Stimulated activated CD4-positive, alpha-beta T cell treated with anti-CD3 and anti-CD28 coated beads, TNF-alpha, amount 100 ng/mL, for 48 hours (primary cell): ENCODE results near the gene ULBP3.
"Not testable (repeated sequence)": the region's sequence is repeated elsewhere in the genome, so short reads cannot be mapped to it uniquely, and the experiment has no call there.

ENCODE experiments used
- DNase-seq, 3 donors: peaks; one replicate each; pipeline ENCODE4 v3.0.0-alpha.2; 2020; ENCODE audit warnings: low read depth in 3 of 3

The ULBP3 gene

DNA sequence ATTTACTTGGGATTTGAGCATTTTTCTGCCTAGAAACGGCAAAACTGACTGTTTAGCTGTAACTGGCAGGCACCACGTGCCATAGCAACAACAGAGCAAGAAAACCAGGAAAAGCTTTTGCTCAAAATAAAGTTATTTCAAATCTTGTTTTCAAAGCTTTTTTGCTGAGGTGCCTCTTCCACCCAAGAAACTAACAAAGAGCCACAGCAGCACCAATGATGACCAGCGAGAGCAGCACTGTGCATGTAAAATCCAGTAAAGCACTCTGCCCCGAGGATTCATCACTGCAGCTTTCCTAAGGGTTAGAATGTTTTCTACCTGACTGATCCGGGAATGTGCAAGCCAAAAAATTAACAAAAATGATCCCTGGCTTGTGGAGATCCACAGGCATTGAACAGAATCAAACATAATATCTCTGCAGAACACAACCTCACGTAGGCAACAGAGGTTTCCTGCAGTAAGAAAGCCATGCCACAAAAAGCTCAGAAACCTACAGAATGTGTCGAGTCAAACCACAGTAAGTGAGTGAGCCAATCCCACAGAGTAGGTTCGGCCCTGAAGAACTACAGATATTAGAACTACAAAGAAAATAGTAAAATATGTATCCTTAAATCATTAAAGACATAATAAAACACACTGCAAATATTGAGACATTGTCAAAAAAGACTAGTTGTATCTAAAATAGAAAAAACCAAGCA is 7.4 kb upstream of the ULBP3 start:
- no peak for DNase-seq

DNA sequence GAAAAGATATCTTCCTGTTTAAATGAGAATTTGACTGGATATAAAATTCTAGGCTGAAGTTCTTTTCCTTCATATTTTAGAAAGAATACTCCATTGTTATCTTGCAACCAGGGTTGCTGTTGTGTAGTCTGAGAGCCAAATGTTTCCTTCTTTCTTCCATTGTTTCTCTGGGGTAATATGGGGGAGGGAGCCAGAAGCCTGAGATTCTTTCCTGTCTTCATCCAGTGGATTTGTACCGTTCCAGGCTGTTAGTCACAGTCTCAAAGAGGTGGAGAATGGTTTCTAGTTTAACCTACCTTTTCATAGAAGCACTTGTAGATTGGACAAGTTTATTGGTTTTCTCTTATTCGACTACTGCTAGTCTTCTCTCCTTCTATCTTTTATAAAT is 6.1 kb upstream of the ULBP3 start:
- DNase-seq = no peak

DNA sequence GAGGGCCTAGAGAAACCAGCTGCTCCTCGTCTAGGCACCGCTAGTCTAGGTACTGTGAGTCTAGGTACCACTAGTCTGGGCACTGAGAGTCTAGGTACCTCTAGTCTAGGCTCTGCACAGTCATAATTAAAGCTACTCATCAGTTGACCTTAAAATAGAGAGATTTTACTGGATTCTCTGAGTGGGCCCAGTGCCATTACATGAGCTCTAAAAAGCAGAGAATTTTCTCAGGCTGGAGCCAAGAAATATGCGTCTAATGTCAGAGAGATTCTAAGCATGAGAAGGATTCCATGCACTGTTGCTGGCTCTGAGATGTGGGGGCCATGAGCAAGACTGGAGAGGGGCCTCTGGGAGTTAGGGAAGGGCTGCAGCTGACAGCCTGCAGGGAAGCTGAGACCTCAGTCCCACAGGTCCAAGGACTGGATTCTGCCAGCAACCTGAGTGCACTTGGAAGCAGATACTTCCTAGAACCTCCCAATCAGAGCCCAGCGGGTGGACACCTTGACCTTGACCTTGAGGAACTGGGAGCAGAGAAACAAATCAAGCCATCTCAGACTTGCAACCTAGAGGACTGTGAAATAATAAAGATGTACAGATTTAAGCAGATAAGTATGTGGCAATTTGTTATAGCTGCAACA is 5.6 kb upstream of the ULBP3 start:
- DNase-seq = not testable (repeated sequence)

DNA sequence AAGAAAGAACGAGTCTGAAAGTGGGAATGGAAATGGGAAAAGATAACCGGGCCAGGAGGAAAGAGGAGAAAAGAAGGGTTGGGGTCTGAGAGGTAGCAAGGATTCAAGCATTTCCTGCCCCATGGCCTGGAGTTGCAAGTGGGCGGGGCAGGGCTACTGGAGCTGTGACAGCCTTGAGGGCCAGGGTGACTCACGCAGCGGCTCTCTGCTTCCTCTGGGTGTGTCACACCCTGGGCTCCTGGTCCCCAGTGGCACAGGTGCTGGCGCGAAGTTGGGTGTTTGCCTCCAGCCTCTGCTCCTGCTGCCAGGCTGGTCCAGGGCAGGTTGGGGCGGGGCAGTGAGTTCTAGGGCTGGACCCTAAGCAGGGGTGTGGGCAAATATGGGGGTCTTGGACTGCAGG is 3.3 kb upstream of the ULBP3 start:
- no peak for DNase-seq

DNA sequence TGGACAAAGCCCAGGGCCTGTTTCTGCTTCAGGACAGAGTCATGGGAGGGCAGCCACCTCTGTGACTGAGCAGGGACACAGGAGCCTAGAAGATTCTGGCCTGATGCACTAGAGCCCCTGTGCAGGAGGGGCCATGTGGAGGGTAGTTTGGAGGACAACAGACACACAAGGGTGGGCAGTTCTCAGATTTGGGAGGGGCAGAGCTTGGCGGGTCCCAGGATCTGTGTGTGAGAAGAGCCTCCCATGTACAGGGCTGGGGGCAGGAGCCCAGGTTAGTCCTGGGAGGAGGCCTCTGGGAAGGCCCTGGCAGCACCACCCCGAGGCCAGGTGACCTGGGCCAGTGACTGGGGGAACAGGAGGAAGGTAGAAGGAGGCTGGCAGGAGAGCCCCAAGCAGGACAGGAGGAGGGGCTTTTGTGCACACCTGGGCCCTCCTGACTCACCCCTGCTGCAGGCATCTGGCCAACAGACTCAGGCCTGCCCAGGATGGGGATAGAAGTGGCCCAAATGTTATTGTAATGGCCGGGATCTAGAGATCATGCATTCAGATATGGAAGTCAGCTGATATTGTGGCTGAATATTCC is 1.4 kb upstream of the ULBP3 start:
- no peak for DNase-seq

DNA sequence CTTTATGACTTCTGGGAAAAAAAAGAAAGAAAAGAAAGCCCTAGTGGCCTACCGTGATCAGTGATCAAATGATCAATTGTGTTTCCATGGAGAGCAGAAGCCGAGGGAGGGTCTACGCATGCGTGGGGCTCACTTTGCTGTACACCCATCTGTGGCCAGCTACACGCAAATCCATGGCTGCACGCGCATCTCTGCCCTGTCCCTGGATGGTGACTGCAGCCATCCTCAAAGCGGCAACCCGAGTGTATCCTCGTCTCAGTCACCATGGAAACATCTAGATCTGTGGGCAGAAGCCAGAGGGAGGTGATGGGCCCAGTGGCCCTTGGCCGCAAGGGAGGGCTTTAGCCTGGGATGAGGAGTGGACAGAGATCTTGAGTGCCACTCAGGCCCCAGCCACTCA is 785 bp upstream of the ULBP3 start:
- no peak for DNase-seq

DNA sequence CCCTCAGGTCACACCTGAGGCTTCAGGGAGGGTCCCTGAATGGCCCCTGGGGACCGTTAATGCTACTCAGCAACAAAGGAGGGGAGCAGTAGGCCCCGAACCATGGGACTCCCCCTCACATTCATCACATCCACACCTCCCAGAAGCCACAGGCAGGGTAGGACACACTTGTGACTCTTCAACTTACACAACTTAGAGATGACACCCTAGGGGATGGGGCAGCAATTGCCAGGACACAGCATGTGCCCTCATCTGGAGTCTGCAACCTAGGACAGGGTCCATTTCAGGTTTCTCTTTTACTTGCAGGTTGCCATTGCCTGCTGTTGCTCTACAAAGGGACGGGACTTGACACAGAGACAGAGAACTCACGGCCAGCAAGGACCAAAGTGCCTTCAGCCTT is 770 bp downstream of the ULBP3 start:
- DNase-seq = no peak

DNA sequence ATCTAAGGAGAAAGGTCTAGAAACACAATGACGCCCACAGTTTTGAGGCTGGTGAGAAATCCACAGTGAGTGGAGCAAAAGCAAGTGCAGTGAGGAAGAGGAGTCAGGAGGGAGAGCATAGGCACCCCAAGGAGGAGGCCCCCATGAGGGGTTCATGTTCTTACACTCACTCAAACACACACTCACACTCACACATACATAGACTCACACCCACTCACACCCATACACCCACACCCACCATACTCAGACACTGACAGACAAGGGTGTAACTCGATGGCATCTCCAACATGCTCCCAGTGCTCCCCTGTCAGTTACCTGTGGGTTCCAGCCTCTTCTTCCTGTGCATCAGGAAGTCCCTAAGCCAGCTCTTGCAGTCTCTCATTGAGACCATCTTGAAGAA is 3.8 kb downstream of the ULBP3 start:
- DNase-seq = no peak

DNA sequence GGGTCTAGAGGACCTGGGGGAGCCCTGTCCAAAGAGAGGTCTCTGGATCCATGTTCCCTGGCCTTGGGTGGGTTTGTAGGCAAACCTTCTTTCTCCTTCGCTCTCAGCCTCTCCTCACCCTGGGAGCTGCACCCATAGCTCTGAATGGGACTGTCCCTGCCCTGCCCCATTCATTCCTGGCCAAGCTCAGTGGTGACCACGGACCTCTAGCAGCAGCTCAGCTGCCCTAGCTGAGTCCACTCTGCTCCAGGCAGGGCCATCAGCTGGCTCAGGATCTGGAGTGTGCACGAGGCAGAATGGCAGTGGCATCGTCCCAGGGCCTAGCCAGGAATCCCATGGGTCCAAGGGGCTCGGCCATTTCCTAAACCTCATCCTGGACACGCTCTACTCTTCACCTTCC is 5.3 kb downstream of the ULBP3 start:
- DNase-seq = no peak

DNA sequence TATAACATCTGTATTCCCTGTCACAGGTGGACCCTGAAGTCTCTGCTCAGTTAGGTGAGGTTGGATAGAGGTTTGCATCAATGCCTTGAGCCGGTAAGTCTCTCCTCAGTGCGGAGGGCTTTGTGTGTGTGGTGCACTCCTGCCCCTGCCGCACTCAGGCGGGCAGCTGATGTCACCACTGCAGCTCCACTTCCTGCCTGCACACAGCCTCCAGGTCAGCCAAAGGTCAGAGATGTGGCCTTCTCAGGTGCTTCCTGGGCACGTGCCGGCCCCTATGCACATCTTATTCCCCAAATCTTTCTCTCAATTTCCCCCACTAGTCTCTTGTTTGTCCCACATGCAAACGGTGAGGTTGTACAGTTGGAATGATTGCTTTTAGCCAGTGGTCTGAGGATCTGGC is 8.9 kb downstream of the ULBP3 start:
- DNase-seq = not testable (repeated sequence)

DNA sequence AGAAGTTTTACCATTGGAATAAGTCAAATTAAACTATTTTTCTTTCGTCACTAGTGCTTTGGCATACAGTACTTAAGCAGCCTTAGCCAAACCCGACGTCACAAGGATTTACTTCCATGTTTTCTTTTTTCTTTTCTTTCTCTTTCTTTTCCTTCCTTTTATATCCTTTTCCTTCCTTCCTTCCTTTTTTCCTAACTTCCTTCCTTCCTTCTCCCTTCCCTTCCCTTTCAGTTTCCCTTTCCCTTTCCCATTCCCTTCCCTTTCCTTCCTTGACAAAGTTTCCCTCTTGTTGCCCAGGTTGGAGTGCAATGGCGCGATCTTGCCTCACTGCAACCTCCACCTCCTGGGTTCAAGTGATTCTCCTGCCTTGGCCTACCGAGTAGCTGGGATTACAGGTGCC is 9.9 kb downstream of the ULBP3 start:
- no peak for DNase-seq

DNA sequence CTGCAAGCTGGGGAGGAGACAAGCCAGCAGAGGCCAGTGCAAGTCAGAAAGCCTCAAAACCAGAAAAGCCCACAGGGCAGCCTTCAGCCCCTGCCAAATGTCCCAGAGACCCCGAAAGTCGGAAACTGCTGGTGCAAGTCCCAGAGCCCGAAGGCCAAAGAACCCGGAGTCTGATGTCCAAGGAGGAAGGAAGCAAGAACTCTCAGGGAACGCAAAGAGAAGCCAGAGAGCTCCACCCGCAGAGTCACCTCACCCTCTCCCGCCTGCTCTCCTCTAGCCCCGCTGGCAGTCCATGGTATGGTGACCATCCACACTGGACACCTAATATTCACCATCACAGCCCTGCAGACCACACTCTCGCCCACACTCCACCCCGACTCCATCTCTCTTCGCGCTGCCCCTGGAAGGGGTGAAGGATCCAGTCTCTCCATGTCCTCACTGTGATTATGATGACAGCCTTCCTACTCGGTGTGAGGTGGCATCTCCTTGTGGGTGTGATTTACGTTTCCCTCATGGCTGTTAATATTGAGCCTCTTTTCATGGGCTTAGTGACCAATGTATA is 10.6 kb downstream of the ULBP3 start:
- no peak for DNase-seq

DNA sequence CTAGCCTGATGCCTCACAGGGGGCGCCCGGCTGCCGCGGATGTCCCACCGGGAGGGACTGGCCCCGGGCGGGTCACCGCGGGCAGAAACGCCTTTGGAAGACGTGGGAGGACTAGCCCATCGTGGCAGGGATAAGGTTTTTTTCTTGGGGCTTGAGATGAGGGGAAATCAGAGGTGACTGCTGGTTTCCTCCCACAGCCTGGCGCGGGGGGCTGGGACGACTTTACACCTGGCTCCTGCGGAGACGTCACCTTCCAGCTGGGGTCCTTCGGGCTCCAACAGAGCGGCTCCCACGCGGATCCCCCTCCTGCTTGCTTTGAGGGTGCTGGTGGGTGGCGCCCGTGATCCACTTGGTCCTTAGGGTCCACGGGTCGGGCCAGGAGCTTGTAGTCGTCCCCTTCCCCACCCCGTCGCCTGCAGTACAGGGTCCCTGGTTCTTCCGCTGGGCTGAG is 11.4 kb downstream of the ULBP3 start:
- DNase-seq = no peak

DNA sequence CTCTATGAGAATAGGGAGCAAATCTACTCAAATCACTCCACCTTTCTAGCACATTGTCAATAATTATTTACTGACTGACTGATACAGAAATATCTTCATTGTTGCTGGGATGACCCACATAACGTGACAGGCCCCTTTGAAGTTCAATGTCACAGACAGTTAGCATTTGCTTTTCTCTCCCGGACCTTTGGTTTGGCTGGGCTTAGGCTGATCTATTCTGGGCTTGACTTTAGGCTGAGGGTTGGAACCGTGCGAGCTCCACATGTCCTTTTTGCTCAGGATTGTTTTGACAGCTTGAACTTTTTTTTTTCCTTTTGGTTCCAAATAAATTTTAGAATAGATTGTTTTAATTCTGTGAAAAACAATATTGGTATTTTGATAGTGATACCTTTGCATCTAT is 12.0 kb downstream of the ULBP3 start:
- DNase-seq = no peak

DNA sequence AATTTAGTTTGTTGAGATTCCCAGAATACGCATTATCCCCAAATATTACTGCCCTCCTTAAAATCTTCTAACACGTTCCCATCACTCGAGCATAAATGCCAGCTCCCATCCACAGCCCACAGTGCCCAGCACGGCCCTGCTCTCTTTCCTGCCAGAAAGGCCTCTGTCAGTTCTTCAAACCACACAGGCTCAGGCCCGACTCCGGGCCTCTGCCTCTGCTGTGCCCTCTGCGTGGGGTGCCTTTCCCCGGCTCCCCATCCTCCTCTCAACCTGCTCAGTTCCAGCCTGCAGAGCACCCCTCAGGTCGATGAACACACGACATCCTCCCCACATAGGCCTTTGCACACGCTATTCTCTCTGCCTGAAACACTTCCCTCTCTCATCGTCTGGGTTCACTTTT is 12.8 kb downstream of the ULBP3 start:
- DNase-seq = no peak

DNA sequence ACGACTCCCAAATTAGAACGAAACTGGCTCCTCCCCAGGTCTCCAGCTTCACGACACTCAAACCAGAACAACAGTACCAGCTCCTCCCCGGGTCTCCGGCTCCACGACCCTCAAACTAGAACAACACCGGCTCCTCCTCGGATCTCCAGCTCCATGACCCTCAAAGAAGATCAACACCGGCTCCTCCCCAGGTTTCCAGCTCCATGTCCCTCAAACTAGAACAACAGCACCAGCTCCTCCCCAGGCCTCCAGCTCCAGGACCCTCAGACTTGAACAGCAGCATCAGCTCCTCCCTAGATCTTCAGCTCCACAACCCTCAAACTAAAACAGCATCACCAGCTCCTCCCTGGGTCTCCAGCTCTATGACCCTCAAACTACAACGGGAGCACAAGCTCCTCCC is 13.8 kb downstream of the ULBP3 start:
- no peak for DNase-seq

DNA sequence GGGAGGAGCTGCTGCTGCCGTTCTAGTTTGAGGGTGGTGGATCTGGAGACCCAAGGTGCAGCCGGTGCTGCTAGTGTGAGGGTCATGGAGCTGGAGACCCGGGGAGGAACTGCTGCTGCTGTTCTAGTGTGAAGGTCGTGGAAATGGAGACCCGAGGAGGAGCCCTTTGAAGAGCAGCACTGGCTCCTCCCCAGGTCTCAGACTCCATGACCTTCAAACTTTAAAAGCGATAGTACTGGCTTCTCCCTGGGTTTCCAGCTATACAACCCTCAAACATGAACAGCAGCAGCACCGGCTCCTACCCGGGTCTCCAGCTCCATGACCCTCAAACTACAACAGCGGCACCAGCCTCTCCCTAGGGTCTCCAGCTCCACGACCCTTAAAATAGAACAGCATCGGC is 15.5 kb downstream of the ULBP3 start:
- DNase-seq = no peak

DNA sequence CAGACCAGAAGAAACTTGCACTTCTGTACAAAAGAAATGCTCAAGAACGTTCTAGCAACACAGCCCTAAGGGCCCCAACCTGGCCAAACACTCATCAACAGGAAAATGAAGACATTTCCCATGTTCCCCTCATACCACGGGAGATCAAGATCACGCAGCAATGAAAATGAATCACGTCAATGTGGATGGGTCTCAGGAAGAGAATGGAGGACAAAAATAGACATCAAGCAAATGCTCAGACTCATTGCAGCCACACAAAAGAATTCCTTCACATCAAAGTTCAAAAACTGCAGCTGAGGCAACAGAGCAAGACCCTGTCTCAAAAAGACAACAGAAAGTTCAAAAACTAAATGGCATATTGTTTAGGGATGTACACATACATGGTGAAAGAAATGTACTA is 18.1 kb downstream of the ULBP3 start:
- DNase-seq = no peak

DNA sequence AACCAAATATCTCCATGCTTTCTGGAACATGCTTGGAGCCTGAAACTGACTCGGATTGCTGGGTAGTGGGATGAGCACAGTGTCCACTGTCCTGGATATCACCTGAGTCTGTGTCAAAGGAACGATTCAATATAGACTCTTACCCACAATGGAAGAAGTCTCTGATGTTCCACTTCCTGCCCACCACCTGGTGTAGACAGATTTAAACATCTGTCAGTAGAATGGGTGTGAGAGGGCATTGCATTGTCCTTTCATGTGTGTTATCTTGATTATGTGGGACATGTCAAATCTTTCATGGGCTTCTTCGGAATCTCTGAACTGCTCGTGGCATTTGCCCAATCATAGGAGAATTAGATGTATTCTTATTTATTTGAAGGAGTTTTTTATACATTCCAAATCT is 20.8 kb downstream of the ULBP3 start:
- DNase-seq = no peak

DNA sequence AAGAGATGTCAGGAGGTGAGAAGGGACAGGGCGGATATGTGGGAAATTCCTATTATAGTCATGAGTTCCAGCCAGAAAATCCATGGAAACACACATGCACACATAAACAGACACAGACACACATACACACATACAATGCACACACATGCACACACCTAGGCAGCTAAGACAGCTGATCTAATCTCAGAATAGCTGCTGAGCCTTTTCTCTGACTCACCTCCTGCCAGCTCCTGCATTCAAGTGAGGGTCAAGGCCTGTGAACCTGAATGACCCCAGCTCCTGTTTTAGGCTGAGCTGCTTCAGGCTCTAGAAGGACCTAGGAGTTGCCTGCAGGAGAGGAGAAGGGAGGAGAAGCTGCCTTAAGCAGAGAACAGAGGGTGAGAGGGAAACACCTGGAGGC is 22.0 kb downstream of the ULBP3 start:
- DNase-seq = no peak

DNA sequence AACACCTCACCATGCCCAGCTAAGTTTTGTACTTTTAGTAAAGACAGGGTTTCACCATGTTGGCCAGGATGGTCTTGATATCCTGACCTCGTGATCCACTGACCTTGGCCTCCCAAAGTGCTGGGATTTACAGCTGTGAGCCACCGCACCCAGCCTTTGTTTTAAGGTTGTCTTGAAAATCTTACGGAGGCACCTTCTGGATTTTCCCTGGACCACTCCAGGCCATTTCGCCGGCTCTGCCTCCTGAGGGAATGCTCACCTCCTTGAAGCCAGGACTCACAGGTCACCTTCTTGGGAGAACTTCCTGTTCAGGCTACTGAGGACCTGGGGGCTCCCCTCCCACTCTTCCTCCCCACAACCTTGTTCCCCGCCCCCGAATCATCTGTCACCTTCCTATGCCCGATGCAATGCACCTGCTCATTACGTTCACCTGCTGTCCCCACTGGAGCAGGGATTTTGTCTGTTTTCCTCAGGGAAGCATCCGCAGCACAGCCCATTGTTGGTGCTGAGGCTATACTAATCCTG is 24.2 kb downstream of the ULBP3 start:
- no peak for DNase-seq

DNA sequence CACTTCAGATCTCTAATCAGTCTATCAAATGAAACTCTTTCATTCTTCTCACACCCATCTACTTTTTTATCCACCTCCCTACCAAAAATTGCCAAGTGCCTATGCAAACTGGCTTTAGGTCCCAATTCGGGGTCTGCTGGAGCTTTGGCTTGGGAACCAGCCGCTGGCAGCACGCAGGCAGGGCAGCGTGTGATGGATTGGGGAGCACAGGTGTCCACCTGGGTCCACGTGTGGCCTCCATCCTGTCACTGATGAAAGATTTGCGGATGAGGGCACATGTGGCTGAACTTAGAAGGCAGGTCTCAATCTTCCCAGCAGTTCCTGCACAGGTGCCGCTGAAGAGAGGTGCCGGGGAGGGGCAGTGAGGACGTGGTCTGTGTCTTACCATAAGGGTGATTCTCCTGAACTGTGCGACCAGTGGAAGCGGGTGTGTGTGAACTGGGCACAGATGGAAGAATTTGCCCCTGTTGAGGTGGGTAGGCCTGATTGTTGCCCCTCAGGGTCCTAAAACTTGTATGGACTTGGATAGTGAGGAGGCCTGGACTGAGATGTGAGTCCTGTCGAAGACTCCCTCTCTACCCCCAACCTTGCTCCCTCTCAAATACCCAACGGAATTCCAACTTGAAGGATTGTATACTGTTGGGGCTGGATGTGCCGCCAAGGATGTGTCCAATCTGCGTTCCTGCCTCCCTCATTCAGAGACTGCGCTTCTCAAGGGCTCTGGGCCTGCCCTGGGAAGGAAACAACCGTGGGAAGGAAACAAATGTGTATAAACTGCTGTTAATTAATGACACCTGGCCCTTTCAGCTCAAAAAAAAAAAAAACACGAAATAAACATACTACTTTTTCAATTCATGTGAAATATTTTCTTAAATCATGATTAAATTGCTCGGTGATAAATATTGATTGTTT is 25.2 kb downstream of the ULBP3 start:
- no peak for DNase-seq
